HFFc6 (cell line): ENCODE results near the gene IREB2. TPM values are rescaled to one million over a fixed set of nuclear protein-coding genes. Genes with fewer than 3 reads are reported as not detected.
A peak's percentile ranks its signal among the peaks of the same experiment; 100 is the strongest.

Source experiments
- DNase-seq: peaks from one replicate; pipeline ENCODE4 v3.0.0-alpha.2; 2018
- H3K27ac Mint-ChIP-seq: 2 replicates; pipeline ENCODE4 v1.8.0; 2020; ENCODE audit warnings: mild to moderate bottlenecking, mixed read lengths
- H3K27me3 Mint-ChIP-seq: 2 replicates; pipeline ENCODE4 v1.8.0; 2021; ENCODE audit warnings: mild to moderate bottlenecking, moderate library complexity, mixed read lengths; ENCODE audit not compliant: insufficient read depth
- H3K36me3 Mint-ChIP-seq: 2 replicates; pipeline ENCODE4 v1.8.0; 2021; ENCODE audit warnings: low read depth, mixed read lengths
- H3K4me1 Mint-ChIP-seq: 2 replicates; pipeline ENCODE4 v1.8.0; 2020; ENCODE audit warnings: low read depth, mixed read lengths
- H3K4me3 Mint-ChIP-seq: 2 replicates; pipeline ENCODE4 v1.8.0; 2020; ENCODE audit warnings: mild to moderate bottlenecking, moderate library complexity, mixed read lengths
- H3K9me3 Mint-ChIP-seq: 2 replicates; pipeline ENCODE4 v1.8.0; 2020; ENCODE audit warnings: mild to moderate bottlenecking, mixed read lengths
- CTCF ChIP-seq: fragments of 200-600 bp; sonication (generic); IDR thresholded peaks from 2 replicates; pipeline ENCODE4 v1.5.0; 2021; ENCODE audit warnings: antibody characterized with exemption, mild to moderate bottlenecking
- long read RNA-seq: library from polyadenylated mRNA; unstranded; transcript quantifications from one replicate; pipeline ENCODE4 v2.0.0, GENCODE V29; 2019
- total RNA-seq, 6 experiments: library from RNA; stranded (reverse); fragmentation: NEBNext Ultra II Directional; extraction: Animal tissue kit (Norgen Biotek cat#: 25700); gene quantifications; 2 replicates in 1 of 6; 3 replicates in 5 of 6; pipeline ENCODE4 v1.2.3, GENCODE V29; 2021

Gene IREB2
- total RNA-seq, result 10 to 100 TPM; 35.8 to 42.5 (median 38.5) TPM
- long read RNA-seq, full-length matches to known transcripts, result 4 of 12 reads
- long read RNA-seq, partial matches to known transcripts, result 3 of 12 reads
- long read RNA-seq, other reads (novel, unspliced or antisense), result 5 of 12 reads

- peak; percentile 96 for DNase-seq
- peaks cover 21% of the 10 kb centered on the region for H3K36me3 Mint-ChIP-seq
- H3K27ac Mint-ChIP-seq, result peak within 1 kb of the TSS; percentile 93
- TF ChIP-seq CTCF, result no peak
- peak within 1 kb of the TSS; percentile 89 for H3K4me3 Mint-ChIP-seq
- H3K27me3 Mint-ChIP-seq, result peaks cover 3% of the 10 kb centered on the region; the same call in 1 of the 2 replicates
- H3K4me1 Mint-ChIP-seq, result peaks cover 35% of the 10 kb centered on the region
- H3K9me3 Mint-ChIP-seq, result no peaks in the 10 kb centered on the region
Measured at GRCh38 chr15:78437762-78438618, at the start of gene IREB2. TSS of gene IREB2 (plus strand) at chr15:78438216. CDS start at chr15:78438338, 122 bp downstream.

GRCh38 chr15:78388865-78389264, 49.2 kb upstream of the IREB2 start:
- Mint-ChIP-seq H3K4me1 (peaks cover 28% of the 10 kb centered on the region), H3K27ac (no peak overlapping the region), H3K36me3 (no peaks in the 10 kb centered on the region), H3K9me3 (no peaks in the 10 kb centered on the region), H3K4me3 (no peak overlapping the region), H3K27me3 (peaks cover 38% of the 10 kb centered on the region)
- DNase-seq, result no peak
- TF ChIP-seq CTCF, result no peak

- peak; percentile 18 for DNase-seq
- H3K9me3 Mint-ChIP-seq, result no peaks in the 10 kb centered on the region
- no peak for TF ChIP-seq CTCF
Measured at GRCh38 chr15:78389322-78389721, 48.7 kb upstream of the IREB2 start.

GRCh38 chr15:78389738-78390137, 48.3 kb upstream of the IREB2 start:
- DNase-seq, result no peak
- Mint-ChIP-seq H3K4me1 (peaks cover 28% of the 10 kb centered on the region), H3K36me3 (no peaks in the 10 kb centered on the region), H3K27me3 (peaks cover 41% of the 10 kb centered on the region), H3K4me3 (no peak overlapping the region), H3K27ac (peak overlapping the region; percentile 52; the same call in 1 of the 2 replicates), H3K9me3 (no peaks in the 10 kb centered on the region)
- TF ChIP-seq CTCF, result no peak

More at GRCh38 chr15:78389322-78389721, 48.7 kb upstream of the IREB2 start:
- Mint-ChIP-seq H3K27ac (no peak overlapping the region), H3K4me1 (peaks cover 28% of the 10 kb centered on the region), H3K27me3 (peaks cover 40% of the 10 kb centered on the region), H3K36me3 (no peaks in the 10 kb centered on the region), H3K4me3 (no peak overlapping the region)

- H3K27ac Mint-ChIP-seq, result peak overlapping the region; percentile 52
- H3K4me3 Mint-ChIP-seq, result no peak overlapping the region
- TF ChIP-seq CTCF, result no peak
Measured at GRCh38 chr15:78390242-78390641, 47.8 kb upstream of the IREB2 start.

More at GRCh38 chr15:78390242-78390641, 47.8 kb upstream of the IREB2 start:
- no peaks in the 10 kb centered on the region for H3K9me3 Mint-ChIP-seq
- H3K36me3 Mint-ChIP-seq, result no peaks in the 10 kb centered on the region
- H3K4me1 Mint-ChIP-seq, result peaks cover 28% of the 10 kb centered on the region
- H3K27me3 Mint-ChIP-seq, result peaks cover 40% of the 10 kb centered on the region
- DNase-seq, result no peak
